OCI-M2 (cell line): Measurements from ENCODE around the gene C16orf54.
A peak's percentile ranks its signal among the peaks of the same experiment; 100 is the strongest.
"Not testable (repeated sequence)": the region's sequence is repeated elsewhere in the genome, so short reads cannot be mapped to it uniquely, and the experiment has no call there.

Source experiments
- DNase-seq: peaks from one replicate; lab custom pipeline; 2025; ENCODE audit not compliant: unreplicated experiment; lab: John Stamatoyannopoulos, UW

C16orf54 gene, protein sequence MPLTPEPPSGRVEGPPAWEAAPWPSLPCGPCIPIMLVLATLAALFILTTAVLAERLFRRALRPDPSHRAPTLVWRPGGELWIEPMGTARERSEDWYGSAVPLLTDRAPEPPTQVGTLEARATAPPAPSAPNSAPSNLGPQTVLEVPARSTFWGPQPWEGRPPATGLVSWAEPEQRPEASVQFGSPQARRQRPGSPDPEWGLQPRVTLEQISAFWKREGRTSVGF

DNA sequence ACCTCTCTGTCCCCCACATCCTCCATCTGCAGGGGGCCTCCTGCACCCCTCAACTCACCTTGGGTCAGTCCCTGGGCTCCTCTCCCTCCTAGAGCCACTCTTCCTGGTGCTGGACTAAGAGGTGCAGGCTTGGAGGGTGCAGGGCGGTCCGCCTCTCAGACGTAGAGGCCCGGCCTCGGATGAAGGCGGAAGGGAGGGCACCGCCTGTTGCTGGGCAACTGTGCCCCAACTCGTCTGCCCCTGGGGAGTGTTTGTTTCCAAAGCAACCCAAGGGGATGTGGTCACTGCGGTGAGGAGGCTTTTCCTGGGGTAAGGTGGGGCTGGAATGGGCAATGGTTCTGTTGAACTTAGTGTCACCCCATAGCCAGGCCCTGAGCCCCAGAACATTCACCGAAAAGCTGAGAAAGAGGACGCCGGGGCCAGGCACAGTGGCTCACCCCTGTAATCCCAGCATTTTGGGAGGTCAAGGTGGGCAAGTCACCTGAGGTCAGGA lies at the start of gene C16orf54:
C16orf54 (minus strand) TSS at position 138 of the 493 bp plus-strand sequence. CDS start 1,039 bp downstream, outside the sequence.
- DNase-seq = no peak

DNA sequence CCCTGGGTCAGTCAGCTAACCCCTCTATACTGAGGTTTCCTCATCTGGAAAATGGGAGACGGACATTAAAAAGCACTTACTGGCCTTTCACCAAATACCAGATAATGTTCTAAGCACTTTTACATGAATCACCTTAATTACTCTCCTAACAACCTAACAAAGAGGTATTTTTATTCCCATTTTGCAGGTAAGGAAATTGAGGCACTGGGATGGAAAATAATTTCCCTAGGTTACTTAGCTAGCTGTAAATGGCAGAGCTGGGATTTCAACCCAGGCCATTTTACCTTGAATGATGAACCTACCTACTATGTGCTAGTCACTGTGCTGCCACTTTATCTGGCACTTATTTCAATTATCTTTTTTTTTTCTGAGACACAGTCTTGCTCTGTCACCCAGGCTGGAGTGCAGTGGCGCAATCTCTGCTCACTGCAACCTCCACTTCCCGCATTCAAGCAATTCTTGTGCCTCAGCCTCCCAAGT lies 48.5 kb upstream of the C16orf54 start:
- DNase-seq = no peak

DNA sequence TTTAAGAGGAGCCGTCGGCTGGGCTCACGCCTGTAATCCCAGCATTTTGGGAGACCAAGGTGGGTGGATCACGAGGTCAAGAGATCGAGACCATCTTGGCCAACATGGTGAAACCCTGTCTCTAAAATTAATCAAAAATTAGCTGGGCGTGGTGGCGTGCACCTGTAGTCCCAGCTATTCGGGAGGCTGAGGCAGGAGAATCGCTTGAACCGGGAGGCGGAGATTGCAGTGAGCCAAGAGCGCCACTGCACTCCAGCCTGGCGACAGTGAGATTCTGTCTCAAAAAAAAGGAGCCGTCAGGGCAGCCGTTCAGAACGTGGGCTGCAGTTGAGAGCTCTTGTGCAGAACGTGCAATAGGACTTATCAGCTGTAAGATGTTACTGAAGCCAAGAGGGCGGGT lies 47.4 kb upstream of the C16orf54 start:
- not testable (repeated sequence) for DNase-seq

DNA sequence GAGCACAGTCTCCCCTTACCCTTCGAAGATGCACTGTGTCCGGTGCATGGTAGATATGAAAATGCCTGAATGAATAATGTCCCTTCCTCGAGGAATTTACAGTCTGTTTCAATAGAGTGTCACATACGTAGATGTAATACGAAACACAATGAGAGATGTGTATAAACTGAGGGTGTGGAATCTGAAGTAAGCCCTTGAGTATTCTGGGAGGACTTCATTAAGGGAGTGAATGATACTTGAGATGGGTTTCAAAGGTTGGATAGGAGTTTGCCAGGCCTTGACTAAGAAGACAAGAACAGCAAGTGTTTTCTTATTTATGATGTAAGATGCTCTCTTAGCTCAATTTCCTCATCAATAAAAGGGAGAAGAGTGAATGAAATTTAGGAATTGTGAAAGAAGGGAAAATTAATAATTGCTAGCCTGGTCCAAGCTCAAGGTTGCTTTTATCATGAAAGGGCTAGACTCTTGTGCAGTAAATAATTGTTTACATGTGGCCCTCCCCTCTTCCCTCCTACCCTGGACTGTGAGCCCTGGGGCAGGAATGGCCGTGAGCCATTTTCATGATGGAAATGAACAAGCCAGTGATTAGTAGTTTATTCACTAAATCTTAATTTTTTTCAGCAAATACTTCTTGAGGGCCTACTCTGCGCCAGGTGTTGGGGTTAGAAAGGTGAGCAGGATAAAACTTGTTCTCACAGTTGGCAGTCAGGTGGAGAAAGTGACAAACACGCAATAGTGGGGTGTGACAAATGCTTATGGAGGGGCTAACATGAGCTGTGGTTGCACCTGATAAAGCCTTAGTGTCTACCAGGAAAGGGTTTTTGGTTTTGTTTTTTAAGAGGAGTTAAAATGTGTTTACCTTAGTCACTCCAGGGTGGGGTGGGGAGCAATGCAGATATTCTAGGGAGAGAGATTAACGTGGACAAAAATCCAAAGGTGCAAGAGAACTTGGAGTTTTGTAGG lies 46.3 kb upstream of the C16orf54 start:
- DNase-seq = no peak

GRCh38 chr16:29790949-29791844 lies 45.4 kb upstream of the C16orf54 start:
- no peak for DNase-seq

DNA sequence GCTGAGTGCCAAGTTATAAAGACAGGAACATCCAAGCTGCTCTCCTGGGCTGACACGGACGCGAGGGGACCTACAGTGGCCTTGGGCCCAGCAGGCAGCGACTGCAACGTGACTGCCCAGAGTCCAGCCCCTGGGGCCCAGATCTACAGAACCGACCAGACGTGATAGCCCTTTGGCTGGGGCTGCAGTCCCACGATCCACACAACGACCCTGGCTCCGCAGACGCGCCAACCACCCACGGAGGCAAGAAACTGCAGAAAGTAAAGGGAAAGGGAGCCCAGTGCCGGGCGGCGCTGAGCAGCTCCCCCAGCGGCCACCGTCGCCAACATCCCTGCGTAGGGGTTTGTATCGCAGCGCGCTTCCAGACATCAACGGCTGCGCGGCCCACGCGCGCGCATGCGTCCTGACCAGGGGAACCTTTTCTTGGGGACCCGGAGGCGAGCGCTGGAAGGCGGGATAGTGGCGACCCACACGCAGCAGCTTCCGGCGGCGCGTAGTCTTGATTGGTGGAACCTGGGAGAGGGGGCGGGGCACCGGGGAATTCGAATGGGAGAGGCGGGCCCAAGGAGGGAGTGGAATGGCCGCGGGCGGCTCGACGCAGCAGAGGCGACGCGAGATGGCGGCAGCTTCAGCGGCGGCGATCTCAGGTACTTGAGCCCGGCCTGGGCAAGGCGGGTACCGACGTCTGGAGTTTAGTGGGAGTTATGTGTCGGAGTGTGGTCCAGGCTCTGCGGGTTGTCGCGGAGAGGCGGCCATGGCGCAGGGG lies 44.6 kb upstream of the C16orf54 start, which contains the start of gene KIF22:
KIF22 (plus strand) TSS at position 569 of the 766 bp plus-strand sequence; CDS start at position 578, 9 bp downstream.
- DNase-seq = peak; percentile 76

- DNase-seq = no peak
Observed at GRCh38 chr16:29789775-29790182, 44.0 kb upstream of the C16orf54 start.

DNA sequence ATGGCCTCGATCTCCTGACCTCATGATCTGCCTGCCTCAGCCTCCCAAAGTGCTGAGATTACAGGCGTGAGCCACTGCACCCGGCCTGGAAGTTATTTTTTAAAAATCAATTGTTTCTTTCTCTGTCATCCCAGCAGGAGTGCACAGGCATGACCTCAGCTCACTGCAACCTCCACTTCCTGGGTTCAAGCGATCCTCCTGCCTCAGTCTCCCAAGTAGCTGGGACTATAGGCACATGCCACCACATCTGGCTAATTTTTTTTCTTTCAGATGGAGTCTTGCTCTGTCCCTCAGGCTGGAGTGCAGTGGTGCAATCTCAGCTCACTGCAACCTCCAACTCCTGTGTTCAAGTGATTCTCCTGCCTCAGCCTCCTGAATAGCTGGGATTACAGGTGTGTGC lies 41.4 kb upstream of the C16orf54 start:
- not testable (repeated sequence) for DNase-seq

GRCh38 chr16:29784901-29785500 lies 39.2 kb upstream of the C16orf54 start:
- no peak for DNase-seq

DNA sequence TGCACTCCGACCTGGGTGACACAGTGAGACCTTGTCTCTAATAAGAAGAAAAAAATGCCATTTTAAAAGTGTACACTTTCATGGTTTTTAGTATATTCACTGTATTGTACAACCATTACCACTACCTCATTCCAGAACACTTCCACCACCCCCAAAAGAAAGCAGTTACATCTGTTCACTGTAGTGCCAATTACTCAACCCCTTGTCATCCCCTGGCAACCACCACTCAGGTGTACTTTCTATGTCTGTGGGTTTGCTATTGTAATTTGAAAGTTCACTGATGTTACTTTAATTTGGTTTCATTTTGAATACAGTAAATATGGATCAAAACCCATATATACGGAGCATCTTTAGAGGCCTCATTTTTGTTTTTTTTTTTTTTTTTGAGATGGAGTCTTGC lies 38.4 kb upstream of the C16orf54 start:
- no peak for DNase-seq

GRCh38 chr16:29783094-29783953 lies 37.5 kb upstream of the C16orf54 start:
- not testable (repeated sequence) for DNase-seq

DNA sequence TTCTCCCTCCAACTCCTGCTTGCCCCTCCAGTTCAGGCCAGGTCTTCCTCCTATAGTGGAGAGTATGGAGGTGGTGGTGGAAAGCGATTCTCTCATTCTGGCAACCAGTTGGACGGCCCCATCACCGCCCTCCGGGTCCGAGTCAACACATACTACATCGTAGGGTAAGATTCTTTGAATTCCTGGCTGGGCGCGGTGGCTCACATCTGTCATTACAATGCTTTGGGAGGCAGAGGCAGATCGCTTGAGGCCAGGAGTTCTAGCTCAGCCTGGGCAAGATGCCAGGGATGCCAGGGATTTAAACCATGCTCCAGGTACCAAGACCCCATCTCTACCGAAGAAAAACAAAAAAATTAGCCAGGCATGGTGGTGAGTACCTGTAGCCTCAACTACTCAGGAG lies 33.7 kb upstream of the C16orf54 start:
- no peak for DNase-seq

DNA sequence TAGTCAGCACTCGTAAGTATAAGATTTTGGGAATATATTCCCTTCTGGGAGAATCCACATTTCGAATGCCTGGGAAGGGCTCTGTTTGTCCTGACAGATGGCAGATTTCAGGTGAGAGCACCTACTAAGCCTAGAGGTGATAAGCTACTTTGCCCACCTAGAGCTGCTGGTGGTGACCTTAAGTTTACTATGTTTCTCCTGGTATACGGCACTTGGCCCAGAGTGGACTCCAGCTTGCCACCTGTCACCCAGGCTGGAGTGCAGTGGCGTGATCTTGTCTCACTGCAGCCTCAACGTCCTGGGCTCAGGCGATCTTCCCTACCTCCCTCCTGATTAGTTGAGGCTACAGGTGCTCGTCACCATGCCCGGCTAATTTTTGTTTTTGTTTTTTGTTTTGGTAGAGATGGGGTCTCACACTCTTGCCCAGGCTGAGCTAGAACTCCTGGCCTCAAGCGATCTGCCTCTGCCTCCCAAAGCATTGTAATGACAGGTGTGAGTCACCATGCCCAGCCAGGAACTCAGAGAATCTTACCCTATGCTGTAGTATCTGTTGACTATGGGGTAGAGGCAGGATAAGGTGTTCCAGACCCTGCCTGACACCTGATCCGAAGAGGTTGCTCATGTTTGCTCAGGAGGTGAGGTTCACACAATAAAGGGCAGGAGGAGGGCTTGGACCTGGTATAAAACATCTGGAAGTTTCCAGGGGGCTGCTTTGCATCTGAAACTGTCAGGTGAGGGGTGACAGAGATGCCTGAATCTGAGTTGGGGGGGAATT lies 32.0 kb upstream of the C16orf54 start, which contains the start of gene ZG16:
ZG16 (plus strand) TSS at position 681 of the 775 bp plus-strand sequence. CDS start 1,011 bp downstream, outside the sequence.
- no peak for DNase-seq

- DNase-seq = no peak
Observed at GRCh38 chr16:29775742-29776408, 30.1 kb upstream of the C16orf54 start.

DNA sequence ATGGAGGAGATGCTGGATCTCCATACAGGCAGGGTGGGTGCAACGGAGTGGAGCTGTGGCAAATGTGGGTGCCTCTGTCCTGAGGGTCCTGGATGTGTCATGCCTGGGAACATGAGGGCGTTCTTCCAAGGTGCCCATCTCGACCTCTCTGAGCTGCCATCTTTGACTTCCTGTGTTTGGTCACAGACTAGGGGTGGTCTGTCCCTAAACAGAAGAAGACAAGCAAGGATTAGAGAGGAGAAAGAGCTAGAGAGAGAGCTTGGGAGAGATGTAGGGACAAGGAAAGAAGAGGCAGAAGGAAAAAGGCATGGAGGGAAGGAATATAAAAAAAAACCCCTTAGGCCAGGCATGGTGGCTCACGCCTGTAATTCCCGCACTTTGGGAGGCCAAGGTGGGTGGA lies 28.9 kb upstream of the C16orf54 start:
- DNase-seq = no peak

GRCh38 chr16:29772330-29772729 lies 26.5 kb upstream of the C16orf54 start:
- not testable (repeated sequence) for DNase-seq
